Measurements from ENCODE around the gene GCN1.

The GCN1 gene

DNA sequence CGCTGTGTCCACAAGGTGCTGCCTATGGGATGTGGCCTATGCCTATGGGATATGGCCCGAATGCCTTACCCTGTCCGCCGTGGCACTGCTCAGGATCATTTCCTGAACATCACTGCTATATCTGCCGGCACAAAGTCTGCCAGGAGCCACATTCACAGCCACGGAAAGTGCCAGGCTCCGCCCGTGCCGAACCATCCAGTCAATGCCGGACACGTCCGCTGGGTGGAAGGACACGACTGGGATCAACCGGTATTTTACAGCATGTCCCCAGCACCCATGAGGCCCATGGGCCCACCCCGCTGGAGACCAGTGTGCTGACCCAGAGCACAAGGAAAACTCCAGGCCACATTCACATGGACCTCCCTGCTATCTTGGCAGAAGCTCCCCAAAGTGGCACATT, 63.4 kb downstream of the GCN1 start (continued):
- TF ChIP-seq ZNF629 (tag by site-specific recombination; IDR thresholded peaks at IDR 0.05) (no peak), ZNF621 (tag by site-specific recombination; IDR thresholded peaks at IDR 0.05) (no peak), ZFP41 (tag by site-specific recombination; IDR thresholded peaks at IDR 0.05; ENCODE audit: borderline replicate concordance) (no peak)

DNA sequence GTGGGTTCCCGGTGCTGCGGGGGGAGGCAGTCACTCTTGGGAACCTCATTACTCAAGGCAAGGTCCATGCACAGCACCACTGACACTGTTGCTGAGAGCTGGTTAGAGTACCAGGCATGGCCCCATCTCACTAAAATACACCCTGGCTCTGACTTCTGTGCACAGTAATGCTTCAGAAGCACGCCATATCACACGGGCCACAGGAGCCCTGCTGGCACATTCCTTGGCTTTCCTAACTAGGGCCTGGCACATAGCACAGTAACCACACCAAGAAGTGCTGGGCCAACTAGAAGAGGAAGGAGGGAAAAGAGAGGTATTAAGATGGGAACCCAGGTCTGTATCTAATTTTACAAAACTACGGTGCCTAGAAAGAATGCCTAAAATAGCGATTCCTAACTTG, 64.5 kb downstream of the GCN1 start:
- POLR2A ChIA-PET: no interaction called here
- TF ChIP-seq ZNF571 (tag by site-specific recombination; IDR thresholded peaks at IDR 0.05): no peak
- no peak for TF ChIP-seq ZIC2 (tag by site-specific recombination; IDR thresholded peaks at IDR 0.05)
- TF ChIP-seq ZNF366 (tag by site-specific recombination; conservative IDR thresholded peaks at IDR 0.05): no peak
- TF ChIP-seq, protein P1, sequence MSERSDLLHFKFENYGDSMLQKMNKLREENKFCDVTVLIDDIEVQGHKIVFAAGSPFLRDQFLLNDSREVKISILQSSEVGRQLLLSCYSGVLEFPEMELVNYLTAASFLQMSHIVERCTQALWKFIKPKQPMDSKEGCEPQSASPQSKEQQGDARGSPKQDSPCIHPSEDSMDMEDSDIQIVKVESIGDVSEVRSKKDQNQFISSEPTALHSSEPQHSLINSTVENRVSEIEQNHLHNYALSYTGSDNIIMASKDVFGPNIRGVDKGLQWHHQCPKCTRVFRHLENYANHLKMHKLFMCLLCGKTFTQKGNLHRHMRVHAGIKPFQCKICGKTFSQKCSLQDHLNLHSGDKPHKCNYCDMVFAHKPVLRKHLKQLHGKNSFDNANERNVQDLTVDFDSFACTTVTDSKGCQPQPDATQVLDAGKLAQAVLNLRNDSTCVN (tag by site-specific recombination; optimal IDR thresholded peaks at IDR 0.05): no peak
- TF ChIP-seq, protein P2, sequence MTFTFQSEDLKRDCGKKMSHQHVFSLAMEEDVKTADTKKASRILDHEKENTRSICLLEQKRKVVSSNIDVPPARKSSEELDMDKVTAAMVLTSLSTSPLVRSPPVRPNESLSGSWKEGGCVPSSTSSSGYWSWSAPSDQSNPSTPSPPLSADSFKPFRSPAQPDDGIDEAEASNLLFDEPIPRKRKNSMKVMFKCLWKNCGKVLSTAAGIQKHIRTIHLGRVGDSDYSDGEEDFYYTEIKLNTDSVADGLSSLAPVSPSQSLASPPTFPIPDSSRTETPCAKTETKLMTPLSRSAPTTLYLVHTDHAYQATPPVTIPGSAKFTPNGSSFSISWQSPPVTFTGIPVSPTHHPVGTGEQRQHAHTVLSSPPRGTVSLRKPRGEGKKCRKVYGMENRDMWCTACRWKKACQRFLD (tag by site-specific recombination; IDR thresholded peaks at IDR 0.05): no peak
- TF ChIP-seq HOXA7 (CRISPR knock-in tag; IDR thresholded peaks at IDR 0.05; ENCODE audit: borderline replicate concordance): no peak
- TF ChIP-seq ZNF830 (tag by site-specific recombination; IDR thresholded peaks at IDR 0.05; ENCODE audit: low read depth): no peak
- TF ChIP-seq, protein P3, sequence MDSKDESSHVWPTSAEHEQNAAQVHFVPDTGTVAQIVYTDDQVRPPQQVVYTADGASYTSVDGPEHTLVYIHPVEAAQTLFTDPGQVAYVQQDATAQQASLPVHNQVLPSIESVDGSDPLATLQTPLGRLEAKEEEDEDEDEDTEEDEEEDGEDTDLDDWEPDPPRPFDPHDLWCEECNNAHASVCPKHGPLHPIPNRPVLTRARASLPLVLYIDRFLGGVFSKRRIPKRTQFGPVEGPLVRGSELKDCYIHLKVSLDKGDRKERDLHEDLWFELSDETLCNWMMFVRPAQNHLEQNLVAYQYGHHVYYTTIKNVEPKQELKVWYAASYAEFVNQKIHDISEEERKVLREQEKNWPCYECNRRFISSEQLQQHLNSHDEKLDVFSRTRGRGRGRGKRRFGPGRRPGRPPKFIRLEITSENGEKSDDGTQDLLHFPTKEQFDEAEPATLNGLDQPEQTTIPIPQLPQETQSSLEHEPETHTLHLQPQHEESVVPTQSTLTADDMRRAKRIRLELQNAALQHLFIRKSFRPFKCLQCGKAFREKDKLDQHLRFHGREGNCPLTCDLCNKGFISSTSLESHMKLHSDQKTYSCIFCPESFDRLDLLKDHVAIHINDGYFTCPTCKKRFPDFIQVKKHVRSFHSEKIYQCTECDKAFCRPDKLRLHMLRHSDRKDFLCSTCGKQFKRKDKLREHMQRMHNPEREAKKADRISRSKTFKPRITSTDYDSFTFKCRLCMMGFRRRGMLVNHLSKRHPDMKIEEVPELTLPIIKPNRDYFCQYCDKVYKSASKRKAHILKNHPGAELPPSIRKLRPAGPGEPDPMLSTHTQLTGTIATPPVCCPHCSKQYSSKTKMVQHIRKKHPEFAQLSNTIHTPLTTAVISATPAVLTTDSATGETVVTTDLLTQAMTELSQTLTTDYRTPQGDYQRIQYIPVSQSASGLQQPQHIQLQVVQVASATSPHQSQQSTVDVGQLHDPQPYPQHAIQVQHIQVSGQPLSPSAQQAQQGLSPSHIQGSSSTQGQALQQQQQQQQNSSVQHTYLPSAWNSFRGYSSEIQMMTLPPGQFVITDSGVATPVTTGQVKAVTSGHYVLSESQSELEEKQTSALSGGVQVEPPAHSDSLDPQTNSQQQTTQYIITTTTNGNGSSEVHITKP (tag by site-specific recombination; IDR thresholded peaks at IDR 0.05): no peak
- no peak for TF ChIP-seq ZNF274 (IDR thresholded peaks at IDR 0.05; ENCODE audit: low read length)
- no peak for TF ChIP-seq ZNF274 (tag by site-specific recombination; IDR thresholded peaks at IDR 0.05; ENCODE audit: borderline replicate concordance)
- no peak for TF ChIP-seq ZNF132 (tag by site-specific recombination; IDR thresholded peaks at IDR 0.05; ENCODE audit: borderline replicate concordance)
- no peak for TF ChIP-seq ZNF19 (tag by site-specific recombination; IDR thresholded peaks at IDR 0.05; ENCODE audit: low read depth)
- Histone ChIP-seq H3K4me3 (ENCODE audit: low read depth, low read length) (no peak overlapping the region), H3K4me1 (ENCODE audit: control insufficient read depth, insufficient read depth, low read length) (no peaks in the 10 kb centered on the region), H3K9me3 (ENCODE audit: control insufficient read depth, insufficient read depth, low read depth, low read length) (no peaks in the 10 kb centered on the region), H3K36me3 (ENCODE audit: control insufficient read depth in 2 of 2, insufficient read depth in 1 of 2, low read length in 2 of 2) (peaks cover 36 to 94% of the 10 kb centered on the region in 2 experiments), H3K27ac (ENCODE audit: extremely low read depth, low read depth, low read length) (no peak overlapping the region)
- CTCF ChIA-PET: no interaction called here

DNA sequence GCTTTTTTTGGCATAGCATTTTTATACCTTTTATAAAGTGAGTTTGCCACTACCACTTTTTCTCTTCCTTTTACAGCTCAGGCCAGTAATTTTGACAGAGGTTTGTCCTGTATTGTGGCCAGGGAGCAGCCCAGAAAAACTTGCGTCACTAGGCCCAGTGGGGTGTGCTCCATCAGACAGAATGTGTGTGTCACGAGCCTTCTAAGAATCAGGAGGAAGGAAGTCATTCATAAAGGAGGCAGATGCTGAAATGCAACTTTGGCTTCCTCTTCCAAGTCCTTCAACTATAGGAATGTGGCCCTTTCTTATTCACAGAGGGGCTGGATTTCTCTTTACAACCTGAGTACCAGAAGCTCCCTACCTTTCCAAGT, 67.9 kb downstream of the GCN1 start:
- POLR2A ChIA-PET: interaction anchor here (0.9 to 1.9 kb wide), 3 partner anchors 9 to 75 kb away, joined by 3 to 6 read pairs (median 5); partner anchors contain the start of gene RPLP0
- CTCF ChIA-PET: no interaction called here
- Histone ChIP-seq H3K27ac (ENCODE audit: extremely low read depth, low read depth, low read length) (no peak overlapping the region), H3K9me3 (ENCODE audit: control insufficient read depth, insufficient read depth, low read depth, low read length) (no peaks in the 10 kb centered on the region), H3K4me1 (ENCODE audit: control insufficient read depth, insufficient read depth, low read length) (no peaks in the 10 kb centered on the region), H3K36me3 (ENCODE audit: control insufficient read depth in 2 of 2, insufficient read depth in 1 of 2, low read length in 2 of 2) (peaks cover 29 to 60% of the 10 kb centered on the region in 2 experiments), H3K4me3 (ENCODE audit: low read depth, low read length) (no peak overlapping the region)
- TF ChIP-seq ZNF184 (tag by site-specific recombination; IDR thresholded peaks at IDR 0.05) (no peak), GLI2 (tag by site-specific recombination; IDR thresholded peaks at IDR 0.05; ENCODE audit: borderline replicate concordance, low read depth) (no peak), ZNF629 (tag by site-specific recombination; IDR thresholded peaks at IDR 0.05) (no peak), ZNF423 (tag by site-specific recombination; IDR thresholded peaks at IDR 0.05) (no peak), ZNF501 (tag by site-specific recombination; IDR thresholded peaks at IDR 0.05) (no peak), ZNF350 (tag by site-specific recombination; IDR thresholded peaks at IDR 0.05) (no peak), IKZF3 (tag by site-specific recombination; IDR thresholded peaks at IDR 0.05) (no peak), ZNF701 (tag by site-specific recombination; IDR thresholded peaks at IDR 0.05) (no peak), ZNF354C (tag by site-specific recombination; IDR thresholded peaks at IDR 0.05; ENCODE audit: borderline replicate concordance, low read depth) (no peak), EGR2 (tag by site-specific recombination; IDR thresholded peaks at IDR 0.05; ENCODE audit: low read depth) (no peak), GFI1B (tag by site-specific recombination; IDR thresholded peaks at IDR 0.05) (no peak), ZNF248 (tag by site-specific recombination; IDR thresholded peaks at IDR 0.05) (no peak), ZNF560 (tag by site-specific recombination; IDR thresholded peaks at IDR 0.05; ENCODE audit: borderline replicate concordance) (no peak), SALL2 (tag by site-specific recombination; IDR thresholded peaks at IDR 0.05; ENCODE audit: borderline replicate concordance) (no peak)
